Sigmoid colon (tissue), 4 donors: ENCODE results near the gene MTUS2.
"Not testable (repeated sequence)": the region's sequence is repeated elsewhere in the genome, so short reads cannot be mapped to it uniquely, and the experiment has no call there.

Experiments
- CTCF ChIP-seq, 4 experiments: fragments of 450-650 bp in 3 of 4; fragments of 200-600 bp in 1 of 4; IDR thresholded peaks; one replicate each; pipeline ENCODE4 v1.5.1; 2016 to 2019; ENCODE audit warnings: antibody characterized with exemption in 4 of 4, mild to moderate bottlenecking in 3 of 4, moderate library complexity in 2 of 4
- EP300 ChIP-seq, 4 donors: sonication (generic); formaldehyde crosslinking; IDR thresholded peaks; one replicate each; pipeline ENCODE4 v1.6.1; 2017; ENCODE audit warnings: antibody characterized with exemption in 4 of 4
- POLR2A ChIP-seq, 2 donors: fragments of 450-650 bp; IDR thresholded peaks; one replicate each; pipeline ENCODE4 v1.6.1; 2016; ENCODE audit warnings: antibody characterized with exemption in 2 of 2, mild to moderate bottlenecking in 2 of 2, moderate library complexity in 2 of 2
- POLR2AphosphoS5 ChIP-seq, 4 donors: sonication (generic); formaldehyde crosslinking; IDR thresholded peaks; one replicate each; pipeline ENCODE4 v1.6.1; 2017; ENCODE audit warnings: antibody characterized with exemption in 4 of 4

- not testable (repeated sequence) for TF ChIP-seq CTCF, POLR2AphosphoS5, EP300, POLR2A (IDR thresholded peaks at IDR 0.05)
Measured at GRCh38 chr13:29390598-29390997, 570.5 kb downstream of the MTUS2 start.
